HFF-Myc (cell line): Measurements from ENCODE around the gene CAPZB.

Experiments
- DNase-seq: peaks from one replicate; pipeline ENCODE4 v3.0.0-alpha.2; 2011; ENCODE audit warnings: low read depth; ENCODE audit errors: extremely low read depth
- H3K4me3 ChIP-seq: replicated peaks from 2 replicates; pipeline ENCODE4 v1.5.1; 2011; ENCODE audit warnings: low read depth, mild to moderate bottlenecking, control low read depth, low read length
- CTCF ChIP-seq: IDR thresholded peaks from 2 replicates; pipeline ENCODE4 v1.5.1; 2012; ENCODE audit warnings: mild to moderate bottlenecking, low read depth, low read length, control low read depth; ENCODE audit errors: missing control alignments

Gene CAPZB

GRCh38 chr1:19384113-19384512, 101.2 kb downstream of the CAPZB start:
- no peak for DNase-seq
- no peak overlapping the region for H3K4me3 ChIP-seq
- TF ChIP-seq CTCF, result no peak

- DNase-seq, result no peak
- TF ChIP-seq CTCF, result no peak
- H3K4me3 ChIP-seq, result no peak overlapping the region
Observed at GRCh38 chr1:19382222-19382621, 103.1 kb downstream of the CAPZB start.

- no peak for DNase-seq
- H3K4me3 ChIP-seq, result no peak overlapping the region
- no peak for TF ChIP-seq CTCF
Observed at GRCh38 chr1:19381261-19381660, 104.1 kb downstream of the CAPZB start.

GRCh38 chr1:19377812-19378718, 107.3 kb downstream of the CAPZB start:
- no peak for TF ChIP-seq CTCF

GRCh38 chr1:19376428-19377372, 108.6 kb downstream of the CAPZB start:
- no peak for TF ChIP-seq CTCF
- no peak for DNase-seq
- H3K4me3 ChIP-seq, result no peak overlapping the region

More at GRCh38 chr1:19377812-19378718, 107.3 kb downstream of the CAPZB start:
- no peak for DNase-seq
- H3K4me3 ChIP-seq, result no peak overlapping the region

- H3K4me3 ChIP-seq, result no peak overlapping the region
- no peak for TF ChIP-seq CTCF
Observed at GRCh38 chr1:19375631-19376400, 109.5 kb downstream of the CAPZB start.

More at GRCh38 chr1:19375631-19376400, 109.5 kb downstream of the CAPZB start:
- no peak for DNase-seq
